ENCODE results near the gene CYBC1.
A peak's percentile ranks its signal among the peaks of the same experiment; 100 is the strongest.

Gene CYBC1

GRCh38 chr17:82450357-82451106 is at the start of gene CYBC1:
CYBC1 (minus strand) TSS chr17:82450752; CDS start chr17:82449254, 1,498 bp downstream.
- H3K4me3 Mint-ChIP-seq = peak within 1 kb of the TSS; percentile 95
- no peaks in the 10 kb centered on the region for H3K27me3 Mint-ChIP-seq
- H3K27ac Mint-ChIP-seq = peak within 1 kb of the TSS; percentile 94
- peaks cover 46% of the 10 kb centered on the region for H3K36me3 Mint-ChIP-seq (ENCODE audit: low read depth)
- peaks cover 42% of the 10 kb centered on the region for H3K4me1 Mint-ChIP-seq (ENCODE audit: low read depth)
- no peaks in the 10 kb centered on the region for H3K9me3 Mint-ChIP-seq
- intact Hi-C loops (cut with micrococcal nuclease) = loop anchor here (1.0 to 5.0 kb wide), 2 partner anchors 8 to 33 kb away; partner anchors contain the start of genes HEXD, NARF and OGFOD3

DNA sequence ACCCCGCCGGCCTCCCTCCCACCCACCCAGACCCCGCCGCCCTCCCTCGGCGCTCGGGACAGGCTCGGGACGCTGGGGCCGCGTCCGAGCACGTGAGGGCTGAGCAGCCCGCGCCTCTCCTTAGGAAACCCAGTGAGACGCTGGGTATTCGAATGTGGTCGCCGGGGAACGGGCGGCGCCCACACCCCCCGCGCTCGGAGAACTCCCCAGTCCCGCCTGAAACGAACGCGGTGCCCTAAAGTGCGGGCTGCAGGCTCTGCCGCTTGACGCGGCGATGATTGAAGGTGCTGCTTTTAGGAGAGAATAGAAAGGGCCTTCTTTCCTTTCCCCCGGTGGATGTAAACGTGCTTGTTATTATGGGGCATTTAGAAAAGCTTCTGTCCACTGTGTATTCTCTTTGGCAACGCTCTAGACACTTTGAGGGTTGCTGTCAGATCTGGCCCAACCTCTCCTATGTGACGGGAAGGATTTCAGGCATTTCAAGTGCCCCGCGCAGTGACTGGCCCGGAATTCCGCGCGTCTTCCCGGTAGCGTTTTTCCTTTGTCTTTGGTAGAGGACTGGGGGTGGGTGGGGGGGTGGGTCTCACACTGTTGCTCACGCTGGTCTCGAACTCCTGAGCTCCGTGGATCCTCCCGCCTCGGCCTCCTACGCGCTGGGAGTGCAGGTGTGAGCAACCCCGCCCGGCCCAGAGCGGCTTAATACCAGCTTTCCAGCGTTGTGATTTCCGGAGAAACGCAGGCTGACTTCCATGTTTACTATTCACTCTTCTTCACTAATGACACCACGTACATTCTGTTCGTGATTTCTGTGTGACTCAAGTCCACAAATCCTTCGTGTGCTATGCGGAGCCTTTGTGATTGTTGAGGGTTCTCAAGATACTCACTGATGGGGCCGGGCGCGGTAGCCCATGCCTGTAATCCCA is 47.2 kb upstream of the CYBC1 start:
- intact Hi-C loops (cut with micrococcal nuclease) = loop anchor here (1.0 kb wide), 1 partner anchor 22 kb away; the partner anchor contains the start of gene FOXK2
- Mint-ChIP-seq H3K36me3 (ENCODE audit: low read depth) (no peaks in the 10 kb centered on the region), H3K9me3 (no peaks in the 10 kb centered on the region), H3K27ac (peak overlapping the region; percentile 79), H3K4me1 (ENCODE audit: low read depth) (peaks cover 34% of the 10 kb centered on the region), H3K4me3 (peak overlapping the region; percentile 78), H3K27me3 (peaks cover 4% of the 10 kb centered on the region)

DNA sequence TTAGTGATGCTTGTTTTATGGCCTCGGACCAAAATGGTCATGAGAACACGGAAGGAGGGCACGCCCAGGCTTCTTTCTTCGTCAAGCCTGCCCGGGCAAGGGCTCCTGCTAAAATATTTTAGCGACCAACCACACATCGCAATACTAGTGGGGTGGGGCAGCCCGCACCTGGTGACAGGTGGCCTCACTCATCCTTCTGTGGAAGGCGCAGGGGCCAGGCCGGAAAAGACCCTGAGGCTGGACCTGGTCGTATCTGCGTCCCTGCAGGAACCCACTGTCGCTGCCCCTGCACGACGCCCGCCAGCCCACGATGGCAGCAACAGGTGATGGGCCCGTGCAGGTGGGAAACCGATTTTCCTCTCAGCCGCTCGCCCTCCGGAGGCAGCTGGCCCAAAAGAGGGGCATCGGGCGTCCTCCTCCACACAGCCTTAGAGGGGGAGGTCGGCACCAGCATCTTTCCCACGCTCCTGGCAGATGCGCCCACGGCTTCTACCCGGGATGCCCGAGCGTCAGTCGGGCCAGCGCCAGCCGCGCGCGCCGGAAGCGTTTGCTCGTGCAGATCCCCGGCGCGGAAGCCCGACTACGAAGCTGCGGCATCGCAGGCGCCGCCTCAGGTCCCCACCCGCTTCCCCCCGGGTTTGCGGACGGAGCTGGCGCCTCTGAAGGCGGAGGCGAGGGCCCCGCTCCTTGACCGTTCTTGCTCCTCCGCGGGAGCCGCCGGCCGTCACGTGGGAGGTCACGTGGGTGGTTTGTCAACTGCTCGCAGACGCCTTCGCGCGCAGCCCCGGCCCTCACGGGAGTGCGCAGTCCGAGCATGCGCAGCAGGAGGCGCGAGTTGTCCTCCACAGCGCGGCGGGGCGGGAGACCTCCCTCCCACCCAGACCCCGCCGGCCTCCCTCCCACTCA is 46.2 kb upstream of the CYBC1 start:
- H3K27ac Mint-ChIP-seq = peak overlapping the region; percentile 79
- intact Hi-C loops (cut with micrococcal nuclease) = loop anchor here (1.0 kb wide), 1 partner anchor 23 kb away; the partner anchor contains the start of gene FOXK2
- H3K4me1 Mint-ChIP-seq (ENCODE audit: low read depth) = peaks cover 34% of the 10 kb centered on the region

DNA sequence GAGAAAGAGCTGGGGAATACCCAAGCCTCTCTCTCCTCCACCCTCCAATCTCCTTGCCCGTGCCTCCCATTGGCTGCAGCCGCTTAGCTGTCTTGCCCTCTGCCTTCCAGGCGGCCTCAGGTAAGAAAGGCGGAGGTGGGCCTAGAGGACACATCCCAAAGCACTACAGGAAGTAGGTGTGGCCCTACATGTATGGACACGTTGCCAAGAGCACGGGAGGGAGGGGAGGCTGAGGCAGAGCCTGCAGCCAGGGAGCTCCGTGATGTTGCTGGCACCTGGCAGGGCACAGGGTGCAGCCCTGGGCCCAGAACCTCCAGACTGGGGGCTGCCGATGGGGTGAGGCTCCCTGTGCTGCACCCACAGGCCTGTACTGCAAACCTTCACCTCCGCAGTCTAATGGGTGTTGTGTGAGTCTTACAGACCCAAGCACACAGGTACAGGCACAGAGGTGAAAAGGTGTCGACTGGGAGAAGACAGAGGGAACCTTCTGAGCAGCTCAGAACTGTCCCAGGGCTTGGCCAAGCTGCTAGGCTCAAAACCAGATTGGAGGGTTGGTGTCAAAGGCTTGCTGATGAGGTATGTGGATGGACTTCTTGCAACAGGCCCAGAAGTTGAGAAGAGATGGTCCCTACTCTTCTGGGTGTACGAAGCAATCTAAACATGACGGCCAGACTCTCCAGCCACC is 45.4 kb upstream of the CYBC1 start:
- H3K9me3 Mint-ChIP-seq = no peaks in the 10 kb centered on the region
- peaks cover 34% of the 10 kb centered on the region for H3K4me1 Mint-ChIP-seq (ENCODE audit: low read depth)
- H3K27ac Mint-ChIP-seq = peak overlapping the region; percentile 79

More for the DNA sequence above, 46.2 kb upstream of the CYBC1 start:
- Mint-ChIP-seq H3K4me3 (peak overlapping the region; percentile 78), H3K9me3 (no peaks in the 10 kb centered on the region), H3K27me3 (peaks cover 2% of the 10 kb centered on the region), H3K36me3 (ENCODE audit: low read depth) (no peaks in the 10 kb centered on the region)

GRCh38 chr17:82494236-82495055 is 43.9 kb upstream of the CYBC1 start:
- Mint-ChIP-seq H3K36me3 (ENCODE audit: low read depth) (peaks cover 2% of the 10 kb centered on the region), H3K4me1 (ENCODE audit: low read depth) (peaks cover 33% of the 10 kb centered on the region), H3K9me3 (no peaks in the 10 kb centered on the region), H3K27ac (peak overlapping the region; percentile 15), H3K4me3 (peak overlapping the region; percentile 40), H3K27me3 (no peaks in the 10 kb centered on the region)
- intact Hi-C loops (cut with micrococcal nuclease) = no loop called here

More for the DNA sequence above, 45.4 kb upstream of the CYBC1 start:
- H3K4me3 Mint-ChIP-seq = peak overlapping the region; percentile 78
- intact Hi-C loops (cut with micrococcal nuclease) = no loop called here
- no peaks in the 10 kb centered on the region for H3K36me3 Mint-ChIP-seq (ENCODE audit: low read depth)
- H3K27me3 Mint-ChIP-seq = no peaks in the 10 kb centered on the region

DNA sequence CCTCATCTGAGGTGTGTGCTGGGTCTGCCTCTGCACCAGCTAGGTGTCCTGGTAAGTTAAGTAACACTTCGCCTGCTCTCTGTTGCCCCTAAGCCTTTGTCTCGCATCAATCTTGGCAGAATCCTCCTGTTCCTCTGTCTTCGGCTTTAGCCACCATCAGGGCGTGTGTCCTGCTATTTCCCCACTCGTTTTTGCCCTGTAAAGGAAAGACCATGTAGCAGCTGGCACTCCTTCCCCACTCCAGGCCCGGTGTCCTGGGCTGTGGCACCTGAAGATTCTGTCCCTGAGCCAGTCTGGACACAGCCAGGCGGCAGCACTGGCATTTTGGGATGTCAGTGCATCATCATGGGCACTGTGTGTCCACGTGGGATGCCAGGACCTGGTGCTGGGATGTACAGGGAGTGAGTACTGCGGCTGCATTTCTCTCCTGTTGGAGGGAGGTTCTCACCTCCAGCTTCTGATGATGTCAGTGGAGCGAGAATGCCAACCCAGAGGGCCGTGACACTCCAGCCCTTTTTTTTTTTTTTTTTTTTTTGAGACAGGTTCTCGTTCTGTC is 42.8 kb upstream of the CYBC1 start:
- H3K4me3 Mint-ChIP-seq = no peak overlapping the region
- H3K27ac Mint-ChIP-seq = no peak overlapping the region
- intact Hi-C loops (cut with micrococcal nuclease) = no loop called here
- peaks cover 25% of the 10 kb centered on the region for H3K4me1 Mint-ChIP-seq (ENCODE audit: low read depth)
- no peaks in the 10 kb centered on the region for H3K9me3 Mint-ChIP-seq
- no peaks in the 10 kb centered on the region for H3K27me3 Mint-ChIP-seq
- H3K36me3 Mint-ChIP-seq (ENCODE audit: low read depth) = peaks cover 14% of the 10 kb centered on the region

DNA sequence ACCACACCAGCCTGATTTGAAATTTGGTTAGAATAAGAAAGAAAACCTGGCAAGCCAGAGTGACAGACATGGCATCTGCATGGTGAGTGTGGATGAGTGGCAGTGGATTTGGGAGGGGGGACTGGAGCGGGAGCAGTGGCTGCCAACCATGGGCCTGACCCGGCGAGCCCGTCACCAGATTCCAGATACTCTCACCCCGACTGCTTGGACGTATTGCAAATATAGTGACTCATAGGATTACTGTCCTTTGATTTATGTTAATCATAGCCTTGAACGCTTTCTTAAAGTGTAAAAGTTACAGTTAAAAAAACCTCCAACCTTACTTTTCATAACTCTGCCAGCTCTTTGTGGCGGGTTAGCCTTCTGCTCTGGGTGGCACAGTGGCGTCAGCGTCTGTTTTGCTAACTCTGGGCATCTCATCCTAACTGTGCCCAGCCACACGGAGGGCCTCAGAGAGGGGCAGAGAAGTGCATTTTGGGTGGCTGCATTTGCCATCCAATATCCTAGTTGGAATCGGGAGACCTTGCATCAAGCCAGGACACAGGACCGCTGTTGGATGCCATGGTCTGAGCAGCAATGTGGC is 42.2 kb upstream of the CYBC1 start:
- H3K27me3 Mint-ChIP-seq = no peaks in the 10 kb centered on the region
- no peak overlapping the region for H3K27ac Mint-ChIP-seq
- peaks cover 19% of the 10 kb centered on the region for H3K36me3 Mint-ChIP-seq (ENCODE audit: low read depth)
- no peaks in the 10 kb centered on the region for H3K9me3 Mint-ChIP-seq
- intact Hi-C loops (cut with micrococcal nuclease) = no loop called here
- H3K4me1 Mint-ChIP-seq (ENCODE audit: low read depth) = peaks cover 25% of the 10 kb centered on the region
- H3K4me3 Mint-ChIP-seq = no peak overlapping the region

DNA sequence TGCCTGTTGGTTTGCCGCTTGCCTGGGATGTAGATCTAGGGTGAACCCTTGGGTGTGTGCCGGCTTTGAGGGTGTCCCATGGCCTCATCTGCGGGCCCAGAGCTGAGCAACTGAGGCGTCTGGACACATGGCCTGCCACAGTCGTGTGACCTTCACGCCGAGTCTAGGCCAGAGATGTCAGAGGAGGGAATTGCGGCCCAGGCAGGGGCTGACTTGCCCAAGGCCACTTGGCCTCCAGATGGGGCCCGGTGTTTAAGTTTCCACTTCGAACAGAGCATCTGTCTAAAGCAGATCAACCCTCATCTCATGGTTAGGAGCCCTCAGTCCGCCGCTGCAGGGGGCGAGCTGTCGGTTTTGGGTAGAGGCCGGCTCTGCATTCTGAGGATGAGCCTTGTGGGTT is 41.0 kb upstream of the CYBC1 start:
- Mint-ChIP-seq H3K27me3 (no peaks in the 10 kb centered on the region), H3K4me1 (ENCODE audit: low read depth) (peaks cover 21% of the 10 kb centered on the region), H3K4me3 (no peak overlapping the region), H3K9me3 (no peaks in the 10 kb centered on the region), H3K36me3 (ENCODE audit: low read depth) (peaks cover 31% of the 10 kb centered on the region), H3K27ac (no peak overlapping the region)
- intact Hi-C loops (cut with micrococcal nuclease) = no loop called here

GRCh38 chr17:82491196-82491530 is 40.6 kb upstream of the CYBC1 start:
- Mint-ChIP-seq H3K27ac (no peak overlapping the region), H3K4me1 (ENCODE audit: low read depth) (peaks cover 19% of the 10 kb centered on the region), H3K4me3 (no peak overlapping the region), H3K36me3 (ENCODE audit: low read depth) (peaks cover 35% of the 10 kb centered on the region), H3K9me3 (no peaks in the 10 kb centered on the region), H3K27me3 (no peaks in the 10 kb centered on the region)
- intact Hi-C loops (cut with micrococcal nuclease) = no loop called here

DNA sequence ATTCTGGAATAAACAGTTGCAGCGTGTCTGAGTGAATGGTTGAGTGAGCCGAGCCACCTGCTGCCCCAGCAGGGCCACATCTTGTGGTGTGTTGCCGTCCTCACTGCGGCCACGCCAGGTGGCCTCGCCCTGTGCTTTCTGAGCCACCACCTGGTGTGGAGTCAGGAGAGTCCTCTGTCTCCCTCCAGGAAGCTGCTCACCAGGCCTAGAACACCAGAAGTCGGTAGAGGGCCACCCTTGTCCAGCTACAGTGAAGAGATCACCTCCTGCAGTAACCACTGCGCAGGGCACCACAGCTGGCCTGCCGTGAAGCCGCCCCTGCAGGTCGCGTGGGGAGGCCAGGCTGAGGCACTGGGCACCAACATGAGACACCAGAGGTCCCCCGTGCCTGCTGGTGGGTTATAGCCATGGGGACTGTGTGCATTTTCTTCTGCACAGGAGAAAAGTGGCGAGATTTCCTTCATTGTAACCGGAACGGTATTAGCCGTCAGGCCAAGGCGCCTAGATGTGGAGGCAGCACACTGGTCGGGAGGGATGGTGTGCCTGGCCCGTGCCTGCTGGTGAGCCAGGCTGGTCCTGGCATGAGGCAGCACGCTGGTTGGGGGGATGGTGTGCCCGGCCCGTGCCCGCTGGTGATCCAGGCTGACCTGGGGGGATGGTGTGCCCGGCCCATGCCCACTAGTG is 40.1 kb upstream of the CYBC1 start:
- intact Hi-C loops (cut with micrococcal nuclease) = no loop called here
- peaks cover 40% of the 10 kb centered on the region for H3K36me3 Mint-ChIP-seq (ENCODE audit: low read depth)
- H3K9me3 Mint-ChIP-seq = no peaks in the 10 kb centered on the region
- peaks cover 13% of the 10 kb centered on the region for H3K4me1 Mint-ChIP-seq (ENCODE audit: low read depth)
- no peaks in the 10 kb centered on the region for H3K27me3 Mint-ChIP-seq
- no peak overlapping the region for H3K27ac Mint-ChIP-seq
- no peak overlapping the region for H3K4me3 Mint-ChIP-seq

DNA sequence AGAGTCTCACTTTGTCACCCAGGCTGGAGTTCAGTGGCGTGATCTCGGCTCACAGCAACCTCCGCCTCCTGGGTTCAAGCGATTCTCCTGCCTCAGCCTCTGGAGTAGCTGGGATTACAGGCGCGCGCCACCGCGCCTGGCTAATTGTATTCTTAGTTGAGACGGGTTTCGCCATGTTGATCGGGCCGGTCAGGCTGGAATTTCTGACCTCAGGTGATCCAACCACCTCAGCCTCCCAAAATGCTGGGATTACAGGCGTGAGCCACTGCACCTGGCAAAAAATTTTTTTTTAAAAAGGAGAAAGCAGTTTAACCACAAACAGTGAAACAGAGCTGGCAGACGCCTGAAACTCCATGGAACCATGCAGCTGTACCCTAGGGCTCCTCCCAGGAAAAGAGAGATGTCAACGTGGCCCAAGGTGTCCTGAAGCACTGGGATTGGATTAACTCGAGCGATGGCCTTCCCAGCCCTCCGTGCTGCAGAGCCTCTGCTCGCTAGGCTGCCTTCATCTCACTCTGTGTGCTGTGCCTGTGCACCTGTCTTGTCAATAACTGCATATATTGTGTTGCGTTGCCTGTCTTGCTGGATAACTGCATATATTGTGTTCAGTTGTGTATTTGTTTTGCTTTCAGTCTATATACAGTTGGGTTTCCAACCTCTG is 39.4 kb upstream of the CYBC1 start:
- Mint-ChIP-seq H3K4me3 (no peak overlapping the region), H3K4me1 (ENCODE audit: low read depth) (peaks cover 10% of the 10 kb centered on the region), H3K27me3 (no peaks in the 10 kb centered on the region), H3K36me3 (ENCODE audit: low read depth) (peaks cover 47% of the 10 kb centered on the region), H3K9me3 (no peaks in the 10 kb centered on the region), H3K27ac (no peak overlapping the region)
- intact Hi-C loops (cut with micrococcal nuclease) = no loop called here
